ENCODE data around the gene RIPK3. TPM values are rescaled to one million over a fixed set of nuclear protein-coding genes. Genes with fewer than 3 reads are reported as not detected.
A peak's percentile ranks its signal among the peaks of the same experiment; 100 is the strongest.

RIPK3 gene
- total and polyA plus RNA-seq, 4 experiments from 2014 or later: 6.2 to 63.5 (median 39.8) TPM

GRCh38 chr14:24298892-24299254 lies 40.9 kb downstream of the RIPK3 start:
- ChIA-PET CTCF (ENCODE audit: partially characterized antibody) (interaction anchor here (1.3 to 18.5 kb wide), 8 partner anchors 11 to 138 kb away, joined by 3 to 556 read pairs (median 26); partner anchors contain the start of genes CIDEB, IRF9, LTB4R and LTB4R2), POLR2A (ENCODE audit: partially characterized antibody) (interaction anchor here (0.6 to 7.1 kb wide), 15 partner anchors 12 to 153 kb away, joined by 3 to 136 read pairs (median 8); partner anchors contain the start of genes CBLN3, CHMP4A, CIDEB and GMPR2)
- Histone ChIP-seq H3K36me3 (ENCODE audit: insufficient read depth, low read length) (peaks cover 41% of the 10 kb centered on the region), H3K9me3 (ENCODE audit: control insufficient read depth in 1 of 2, low read length in 2 of 2) (no peaks in the 10 kb centered on the region), H3K4me1 (ENCODE audit: insufficient read depth, low read length) (peaks cover 42% of the 10 kb centered on the region), H3K27me3 (ENCODE audit: insufficient read depth, low read length) (no peaks in the 10 kb centered on the region), H3K27ac (ENCODE audit: low read depth, low read length) (peak overlapping the region; percentile 87), H3K4me3 (ENCODE audit: low read length in 2 of 2) (peak overlapping the region; percentile 77 to 85)
- Mint-ChIP-seq H3K9me3 (peaks cover 0 to 6% (median 0%) of the 10 kb centered on the region in 8 donors), H3K27ac (peak overlapping the region; percentile 96 to 99 (median 98)), H3K4me1 (peaks cover 30 to 66% (median 51%) of the 10 kb centered on the region in 4 donors), H3K36me3 (peaks cover 36 to 55% of the 10 kb centered on the region in 2 donors), H3K27me3 (no peaks in the 10 kb centered on the region), H3K4me3 (peak overlapping the region; percentile 91 to 99 (median 94))
- intact Hi-C loops (cut with micrococcal nuclease): loop anchor here (1.0 kb wide), 3 partner anchors 11 to 185 kb away; partner anchors contain the start of genes DCAF11, LTB4R2 and NRL
- DNase-seq: peak in 1 of 5 donors; percentile 63

DNA sequence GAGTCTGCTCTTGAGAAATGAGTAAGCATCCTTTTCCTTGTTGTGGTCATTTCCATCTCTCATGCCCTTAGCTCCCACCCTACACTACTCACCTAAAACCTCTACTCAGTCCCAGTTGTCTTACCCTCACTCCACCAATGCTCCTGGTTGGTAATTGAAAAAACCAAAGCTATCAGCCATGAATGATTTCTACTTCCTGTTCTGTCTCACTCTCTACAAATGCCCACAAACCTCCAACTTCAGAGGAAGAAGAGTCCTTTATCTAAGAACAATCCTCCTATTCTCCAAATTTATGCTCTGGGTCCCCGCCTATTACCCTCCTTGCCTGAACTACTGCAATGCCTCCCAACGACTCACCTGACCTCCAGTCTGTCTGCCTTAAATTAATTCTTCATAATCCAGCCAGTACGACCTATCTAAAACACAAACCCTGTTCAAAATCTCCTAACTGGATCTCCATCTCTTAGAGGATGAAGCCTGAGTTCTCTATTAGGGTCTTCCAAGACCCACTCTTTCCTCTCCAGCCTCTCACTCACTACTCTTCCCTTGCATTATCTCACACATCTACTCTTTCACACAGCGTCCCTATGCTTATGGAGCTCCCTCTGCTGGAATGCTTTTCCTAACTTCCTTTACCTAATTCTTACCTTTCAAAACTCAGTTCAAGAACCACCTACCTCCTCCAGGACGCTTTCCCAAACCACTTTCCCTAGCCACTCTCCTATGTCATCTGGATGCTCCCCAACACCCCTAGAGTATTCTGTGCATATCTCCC lies 42.4 kb downstream of the RIPK3 start:
- H3K27me3 Mint-ChIP-seq: no peaks in the 10 kb centered on the region
- no peak for DNase-seq
- peaks cover 30 to 59% (median 47%) of the 10 kb centered on the region in 4 donors for H3K4me1 Mint-ChIP-seq
- peak overlapping the region; percentile 68 for H3K27ac ChIP-seq (ENCODE audit: low read depth, low read length)
- peaks cover 0 to 6% (median 0%) of the 10 kb centered on the region in 8 donors for H3K9me3 Mint-ChIP-seq
- peaks cover 42% of the 10 kb centered on the region for H3K4me1 ChIP-seq (ENCODE audit: insufficient read depth, low read length)
- POLR2A ChIA-PET (ENCODE audit: partially characterized antibody): interaction anchor here (0.6 to 7.1 kb wide), 16 partner anchors 10 to 137 kb away, joined by 3 to 136 read pairs (median 4); partner anchors contain the start of genes CBLN3, CHMP4A, GMPR2 and IRF9
- intact Hi-C loops (cut with micrococcal nuclease): loop anchor here (1.0 to 2.0 kb wide), 5 partner anchors 26 to 283 kb away; partner anchors contain the start of genes MDP1 and RABGGTA
- no peak overlapping the region for H3K4me3 ChIP-seq (ENCODE audit: low read length in 2 of 2)
- H3K36me3 ChIP-seq (ENCODE audit: insufficient read depth, low read length): peaks cover 32% of the 10 kb centered on the region
- peak overlapping the region; percentile 71 to 96 (median 89) for H3K27ac Mint-ChIP-seq
- H3K4me3 Mint-ChIP-seq: peak overlapping the region in 6 of 8 donors; percentile 6 to 66 (median 40)
- H3K36me3 Mint-ChIP-seq: peaks cover 34 to 48% of the 10 kb centered on the region in 2 donors
- no peaks in the 10 kb centered on the region for H3K27me3 ChIP-seq (ENCODE audit: insufficient read depth, low read length)
- CTCF ChIA-PET (ENCODE audit: partially characterized antibody): interaction anchor here (0.8 to 18.5 kb wide), 25 partner anchors 13 to 240 kb away, joined by 3 to 556 read pairs (median 5); partner anchors contain the start of genes CHMP4A, CIDEB, LTB4R and LTB4R2
- H3K9me3 ChIP-seq (ENCODE audit: control insufficient read depth in 1 of 2, low read length in 2 of 2): no peaks in the 10 kb centered on the region

GRCh38 chr14:24296341-24297157 lies 43.2 kb downstream of the RIPK3 start:
- DNase-seq: peak; percentile 72 to 88 (median 76)
- Mint-ChIP-seq H3K4me3 (peak overlapping the region in 3 of 8 donors; percentile 12 to 66 (median 58)), H3K4me1 (peaks cover 30 to 51% (median 42%) of the 10 kb centered on the region in 4 donors), H3K36me3 (peaks cover 34 to 47% of the 10 kb centered on the region in 2 donors), H3K9me3 (peaks cover 0 to 6% (median 0%) of the 10 kb centered on the region in 8 donors), H3K27ac (peak overlapping the region; percentile 71 to 96 (median 90)), H3K27me3 (no peaks in the 10 kb centered on the region)
- ChIA-PET POLR2A (ENCODE audit: partially characterized antibody) (interaction anchor here (0.6 to 7.1 kb wide), 17 partner anchors 10 to 136 kb away, joined by 3 to 136 read pairs (median 4); partner anchors contain the start of genes CBLN3, CHMP4A, GMPR2 and IRF9), CTCF (ENCODE audit: partially characterized antibody) (interaction anchor here (0.6 to 18.5 kb wide), 23 partner anchors 13 to 239 kb away, joined by 3 to 556 read pairs (median 7); partner anchors contain the start of genes CHMP4A, CIDEB, LTB4R and LTB4R2)
- Histone ChIP-seq H3K9me3 (ENCODE audit: control insufficient read depth in 1 of 2, low read length in 2 of 2) (no peaks in the 10 kb centered on the region), H3K4me1 (ENCODE audit: insufficient read depth, low read length) (peaks cover 42% of the 10 kb centered on the region), H3K36me3 (ENCODE audit: insufficient read depth, low read length) (peaks cover 32% of the 10 kb centered on the region), H3K27ac (ENCODE audit: low read depth, low read length) (peak overlapping the region; percentile 68), H3K4me3 (ENCODE audit: low read length in 2 of 2) (no peak overlapping the region), H3K27me3 (ENCODE audit: insufficient read depth, low read length) (no peaks in the 10 kb centered on the region)
- intact Hi-C loops (cut with micrococcal nuclease): loop anchor here (1.0 to 2.0 kb wide), 5 partner anchors 25 to 282 kb away; partner anchors contain the start of genes MDP1 and RABGGTA

DNA sequence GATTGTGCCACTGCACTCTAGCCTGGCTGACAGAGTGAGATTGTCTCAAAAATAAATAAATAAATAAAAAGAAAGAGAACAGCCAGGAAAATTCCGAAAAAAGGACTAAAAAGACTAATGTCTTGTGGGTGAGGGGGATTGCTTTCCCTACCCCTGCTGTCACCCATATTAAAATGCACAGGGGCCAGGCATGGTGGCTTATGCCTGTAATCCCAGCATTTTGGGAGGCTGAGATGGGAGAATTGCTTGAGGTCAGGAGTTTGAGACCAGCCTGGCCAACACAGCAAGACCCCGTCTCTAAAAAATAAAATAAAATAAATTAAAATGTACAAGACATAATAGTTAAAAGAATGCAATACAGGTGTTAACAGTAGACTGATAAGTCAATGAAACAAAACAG lies 46.3 kb downstream of the RIPK3 start:
- ChIA-PET CTCF (ENCODE audit: partially characterized antibody) (interaction anchor here (0.9 to 5.3 kb wide), 5 partner anchors 11 to 143 kb away, joined by 4 to 49 read pairs (median 5); partner anchors contain the start of genes CIDEB, LTB4R2, MDP1 and TINF2), POLR2A (ENCODE audit: partially characterized antibody) (interaction anchor here (1.1 to 1.7 kb wide), 2 partner anchors 51 to 213 kb away, joined by 3 to 6 read pairs; partner anchors contain the start of gene TINF2)
- no peak overlapping the region for H3K27ac ChIP-seq (ENCODE audit: low read depth, low read length)

DNA sequence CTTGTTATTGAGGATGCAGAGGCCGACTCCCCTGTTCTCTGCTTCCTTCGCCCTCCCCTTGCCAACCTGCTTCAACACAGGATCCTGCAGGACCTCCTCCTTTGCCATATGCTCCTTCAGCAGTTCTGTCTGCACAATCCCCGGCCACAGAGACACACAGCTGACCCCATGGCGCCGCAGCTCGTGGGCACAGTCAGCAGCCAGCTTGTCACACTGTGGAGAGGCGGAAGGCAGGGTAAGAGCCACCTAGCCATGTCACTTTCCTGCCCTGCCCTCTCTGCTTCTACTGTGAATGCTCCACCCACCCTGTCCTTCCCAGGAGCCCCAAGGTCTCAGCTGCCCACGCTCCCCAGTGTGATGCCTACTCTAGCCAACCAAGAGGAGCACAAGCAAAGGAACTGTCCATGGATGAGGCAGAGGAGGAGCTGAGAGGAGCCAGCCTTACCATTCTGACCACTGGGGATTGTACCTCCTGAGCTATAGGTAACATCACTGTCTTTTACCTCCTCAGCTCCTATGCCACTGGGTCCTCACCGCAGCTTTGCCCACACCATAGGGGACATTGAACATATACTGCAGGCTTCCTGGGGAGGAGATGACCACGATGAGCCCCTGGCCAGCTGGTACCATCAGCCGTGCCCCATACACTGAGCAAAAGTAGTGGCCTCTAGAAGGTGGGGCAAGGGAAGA lies 47.5 kb downstream of the RIPK3 start:
- peaks cover 52 to 58% of the 10 kb centered on the region in 2 donors for H3K36me3 Mint-ChIP-seq
- no peak for DNase-seq
- peaks cover 8 to 35% (median 19%) of the 10 kb centered on the region in 4 donors for H3K4me1 Mint-ChIP-seq
- H3K27ac Mint-ChIP-seq: peak overlapping the region in 1 of 7 donors; percentile 47
- H3K9me3 ChIP-seq (ENCODE audit: control insufficient read depth in 1 of 2, low read length in 2 of 2): no peaks in the 10 kb centered on the region
- H3K36me3 ChIP-seq (ENCODE audit: insufficient read depth, low read length): peaks cover 44% of the 10 kb centered on the region
- intact Hi-C loops (cut with micrococcal nuclease): no loop called here
- no peak overlapping the region for H3K4me3 ChIP-seq (ENCODE audit: low read length in 2 of 2)
- H3K9me3 Mint-ChIP-seq: no peaks in the 10 kb centered on the region
- H3K27me3 ChIP-seq (ENCODE audit: insufficient read depth, low read length): no peaks in the 10 kb centered on the region
- no peak overlapping the region for H3K4me3 Mint-ChIP-seq
- POLR2A ChIA-PET (ENCODE audit: partially characterized antibody): interaction anchor here (1.1 to 1.7 kb wide), 2 partner anchors 50 to 212 kb away, joined by 3 to 6 read pairs; partner anchors contain the start of gene TINF2
- peaks cover 20% of the 10 kb centered on the region for H3K4me1 ChIP-seq (ENCODE audit: insufficient read depth, low read length)
- CTCF ChIA-PET (ENCODE audit: partially characterized antibody): interaction anchor here (0.7 to 5.3 kb wide), 8 partner anchors 9 to 234 kb away, joined by 3 to 49 read pairs (median 4); partner anchors contain the start of genes CIDEB, LTB4R2 and TINF2
- H3K27ac ChIP-seq (ENCODE audit: low read depth, low read length): no peak overlapping the region
- H3K27me3 Mint-ChIP-seq: no peaks in the 10 kb centered on the region

More for the DNA sequence above, 46.3 kb downstream of the RIPK3 start:
- Mint-ChIP-seq H3K9me3 (no peaks in the 10 kb centered on the region), H3K27me3 (no peaks in the 10 kb centered on the region), H3K4me1 (peaks cover 14 to 43% (median 26%) of the 10 kb centered on the region in 4 donors), H3K4me3 (no peak overlapping the region), H3K27ac (no peak overlapping the region), H3K36me3 (peaks cover 52 to 56% of the 10 kb centered on the region in 2 donors)
- Histone ChIP-seq H3K4me1 (ENCODE audit: insufficient read depth, low read length) (peaks cover 32% of the 10 kb centered on the region), H3K27me3 (ENCODE audit: insufficient read depth, low read length) (no peaks in the 10 kb centered on the region), H3K4me3 (ENCODE audit: low read length in 2 of 2) (no peak overlapping the region), H3K36me3 (ENCODE audit: insufficient read depth, low read length) (peaks cover 44% of the 10 kb centered on the region), H3K9me3 (ENCODE audit: control insufficient read depth in 1 of 2, low read length in 2 of 2) (no peaks in the 10 kb centered on the region)
- DNase-seq: no peak
- intact Hi-C loops (cut with micrococcal nuclease): no loop called here

All from CD4-positive, alpha-beta memory T cell (primary cell).